Fibroblast of the conjunctiva (primary cell): Measurements from ENCODE around the gene RHBDL3.
A peak's percentile ranks its signal among the peaks of the same experiment; 100 is the strongest.

Source experiments
- DNase-seq: peaks from one replicate; pipeline ENCODE4 v3.0.0-alpha.2; 2010; ENCODE audit warnings: low read depth

Gene RHBDL3

DNA sequence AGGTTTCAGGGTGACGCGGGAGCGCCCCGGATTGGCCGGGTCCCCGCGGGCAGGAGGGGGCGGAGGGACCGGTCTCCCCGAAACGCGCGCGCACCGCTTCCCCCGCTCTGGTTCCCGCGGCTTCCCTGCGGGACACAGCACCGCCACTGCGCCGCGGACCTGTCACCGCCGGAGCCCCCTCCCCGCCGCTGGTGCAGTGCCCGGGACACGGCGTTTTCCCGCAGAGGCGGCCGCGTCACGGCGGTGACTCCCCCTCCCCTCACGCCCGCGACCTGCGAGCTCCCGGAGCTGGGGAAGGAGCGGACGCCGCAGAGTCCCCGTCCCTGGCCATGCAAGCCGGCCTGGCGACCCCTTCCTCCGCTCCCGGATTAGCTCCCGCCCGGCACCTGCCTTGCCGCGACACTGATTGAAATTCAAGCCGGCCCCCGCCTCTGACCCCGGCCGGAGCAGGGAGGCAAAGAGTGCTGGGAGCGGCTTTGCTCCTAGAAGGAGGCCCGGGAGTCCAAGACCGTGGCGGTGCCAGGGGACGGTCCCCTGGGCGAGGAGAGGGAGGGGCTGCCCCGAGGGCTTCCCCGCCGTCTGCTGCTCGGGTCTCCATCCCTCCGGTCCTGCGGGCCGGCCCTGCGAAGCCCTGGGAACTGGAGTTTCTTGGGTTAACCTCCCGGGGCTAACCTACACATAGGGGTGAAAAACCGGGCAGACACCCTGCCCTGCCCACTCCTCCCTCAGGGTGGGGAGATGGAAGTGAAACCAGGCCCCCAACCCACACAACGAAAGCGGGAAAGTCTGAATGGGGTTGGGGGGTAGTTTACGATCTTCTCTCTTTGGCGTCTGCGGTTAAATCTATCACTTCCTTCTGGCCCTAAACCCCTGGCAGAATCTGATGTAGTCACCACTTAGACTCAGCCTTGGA is 1.0 kb downstream of the RHBDL3 start:
- no peak for DNase-seq

DNA sequence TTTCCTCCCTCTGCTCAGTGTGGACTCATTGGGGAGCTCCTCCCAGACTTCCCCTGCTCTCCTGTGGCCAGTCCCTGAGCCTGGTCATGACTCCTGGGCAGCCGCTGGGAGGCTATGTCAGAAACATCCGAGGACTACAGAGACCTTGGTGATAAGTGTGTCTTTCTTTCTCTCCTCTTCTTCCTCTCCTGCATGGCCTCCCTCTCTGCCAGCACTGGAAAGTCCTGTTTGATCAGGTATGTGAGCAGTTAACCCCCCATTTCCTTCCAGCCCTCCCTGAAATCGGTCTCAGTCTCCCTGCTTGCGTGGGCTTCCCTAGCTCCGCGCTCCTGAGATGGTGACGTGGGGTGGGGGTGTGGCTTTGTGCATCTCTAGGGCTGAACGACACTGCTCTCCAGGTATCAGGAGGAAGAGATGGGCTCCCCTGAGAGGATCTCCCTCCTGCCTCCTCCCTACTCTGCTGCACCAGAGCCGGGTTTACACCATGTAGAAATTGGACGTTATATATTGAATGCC is 2.1 kb downstream of the RHBDL3 start:
- DNase-seq, result no peak

DNA sequence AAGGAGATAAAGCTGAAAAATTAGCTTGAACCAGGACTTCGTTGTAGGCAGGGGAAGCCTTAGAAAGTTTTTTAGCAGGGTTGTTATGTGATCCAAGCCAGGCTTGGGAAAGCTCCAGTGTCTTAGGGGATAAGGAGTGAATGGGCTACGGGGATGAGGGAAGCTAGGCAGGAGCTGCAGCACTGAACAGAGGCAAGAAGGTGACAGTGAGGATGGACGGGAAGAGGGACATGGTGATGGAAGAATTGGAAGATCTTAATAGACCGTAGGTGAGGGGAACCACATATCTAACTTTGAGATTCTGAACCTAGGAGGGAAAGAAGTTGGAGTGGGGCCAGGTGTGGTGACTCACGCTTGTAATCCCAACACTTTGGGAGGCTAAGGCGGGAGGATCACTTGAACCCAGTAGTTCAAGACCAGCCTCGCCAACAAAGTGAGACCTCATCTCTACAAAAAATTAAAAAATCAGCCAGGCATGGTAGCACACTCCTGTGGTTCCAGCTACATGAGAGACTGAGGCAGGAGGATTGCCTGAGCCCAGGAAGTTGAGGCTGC is 3.2 kb downstream of the RHBDL3 start:
- no peak for DNase-seq

DNA sequence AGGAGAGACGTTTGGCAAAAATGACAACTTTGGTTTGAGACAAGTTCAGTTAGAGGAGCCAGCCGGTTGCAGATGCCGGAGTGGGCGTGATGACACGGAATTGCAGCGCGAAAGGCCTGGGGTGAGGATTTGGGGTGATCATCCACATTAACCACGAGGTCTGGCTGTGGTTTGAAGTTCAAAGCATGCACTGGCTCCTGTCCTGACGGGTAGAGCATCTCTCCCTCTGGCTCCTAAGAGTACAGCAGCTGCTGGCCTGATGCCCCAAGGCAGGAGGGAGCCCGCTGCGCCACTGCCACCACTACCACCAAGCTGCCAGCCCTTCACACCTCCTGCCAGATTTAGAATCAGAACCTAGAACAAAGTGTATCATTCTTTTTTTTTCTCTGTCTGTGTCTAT is 3.7 kb downstream of the RHBDL3 start:
- DNase-seq, result no peak

DNA sequence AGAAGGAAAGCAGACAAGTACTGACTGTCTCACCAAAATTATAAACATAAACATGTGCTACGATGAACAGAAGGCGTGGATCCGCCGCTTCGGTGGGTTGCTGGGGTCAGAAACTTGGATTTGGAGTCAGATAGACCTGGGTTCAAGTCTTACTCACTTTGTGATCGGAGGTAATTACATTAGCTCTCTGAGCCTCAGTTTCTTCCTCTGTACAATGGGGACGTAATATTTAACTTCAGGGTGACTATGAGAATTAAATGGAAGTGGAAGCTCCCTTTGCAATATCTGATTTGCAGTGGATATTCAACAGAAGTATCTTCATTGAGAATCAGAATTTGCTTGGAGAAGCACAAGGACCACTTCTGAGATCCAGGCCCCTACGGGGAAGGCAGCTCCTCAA is 6.2 kb downstream of the RHBDL3 start:
- DNase-seq, result no peak

DNA sequence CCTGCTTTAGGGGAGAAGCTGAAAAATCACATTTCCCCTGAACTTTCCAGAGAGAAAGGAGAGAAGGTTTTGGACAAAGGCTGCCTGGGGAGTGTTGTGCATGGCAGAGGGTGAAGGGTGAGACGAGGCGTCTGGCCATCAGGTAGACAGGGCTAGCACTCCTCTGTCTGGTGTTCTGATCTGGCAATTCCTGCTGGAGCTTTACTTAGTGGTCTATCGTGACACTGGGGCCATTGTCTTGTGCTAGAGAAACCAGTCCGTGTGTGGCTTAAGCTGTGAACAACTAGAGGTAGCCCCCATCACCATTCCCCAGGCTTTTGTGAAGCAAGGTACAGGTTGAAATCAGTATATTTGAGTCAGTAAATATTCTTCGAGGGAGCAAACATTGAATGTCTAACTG is 8.5 kb downstream of the RHBDL3 start:
- DNase-seq, result no peak

DNA sequence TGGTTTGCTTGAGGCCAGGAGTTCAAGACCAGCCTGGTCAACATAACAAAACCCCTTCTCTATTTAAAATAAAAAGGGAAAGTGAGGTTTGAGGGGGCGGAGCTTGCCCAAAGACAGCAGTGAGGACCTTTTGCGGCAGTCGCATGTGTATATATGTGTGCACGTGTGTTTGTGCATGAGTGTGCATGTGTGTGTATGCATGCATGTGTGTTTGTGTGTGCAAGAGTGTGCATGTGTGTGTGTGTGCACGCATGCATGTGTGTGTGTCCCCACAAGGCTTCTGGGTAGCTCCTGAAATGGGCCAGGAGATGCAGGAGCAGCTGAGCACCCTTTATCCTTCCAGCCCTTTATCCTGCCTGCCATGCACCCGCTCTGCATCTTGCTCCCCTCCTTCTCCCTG is 9.0 kb downstream of the RHBDL3 start:
- DNase-seq, result no peak

DNA sequence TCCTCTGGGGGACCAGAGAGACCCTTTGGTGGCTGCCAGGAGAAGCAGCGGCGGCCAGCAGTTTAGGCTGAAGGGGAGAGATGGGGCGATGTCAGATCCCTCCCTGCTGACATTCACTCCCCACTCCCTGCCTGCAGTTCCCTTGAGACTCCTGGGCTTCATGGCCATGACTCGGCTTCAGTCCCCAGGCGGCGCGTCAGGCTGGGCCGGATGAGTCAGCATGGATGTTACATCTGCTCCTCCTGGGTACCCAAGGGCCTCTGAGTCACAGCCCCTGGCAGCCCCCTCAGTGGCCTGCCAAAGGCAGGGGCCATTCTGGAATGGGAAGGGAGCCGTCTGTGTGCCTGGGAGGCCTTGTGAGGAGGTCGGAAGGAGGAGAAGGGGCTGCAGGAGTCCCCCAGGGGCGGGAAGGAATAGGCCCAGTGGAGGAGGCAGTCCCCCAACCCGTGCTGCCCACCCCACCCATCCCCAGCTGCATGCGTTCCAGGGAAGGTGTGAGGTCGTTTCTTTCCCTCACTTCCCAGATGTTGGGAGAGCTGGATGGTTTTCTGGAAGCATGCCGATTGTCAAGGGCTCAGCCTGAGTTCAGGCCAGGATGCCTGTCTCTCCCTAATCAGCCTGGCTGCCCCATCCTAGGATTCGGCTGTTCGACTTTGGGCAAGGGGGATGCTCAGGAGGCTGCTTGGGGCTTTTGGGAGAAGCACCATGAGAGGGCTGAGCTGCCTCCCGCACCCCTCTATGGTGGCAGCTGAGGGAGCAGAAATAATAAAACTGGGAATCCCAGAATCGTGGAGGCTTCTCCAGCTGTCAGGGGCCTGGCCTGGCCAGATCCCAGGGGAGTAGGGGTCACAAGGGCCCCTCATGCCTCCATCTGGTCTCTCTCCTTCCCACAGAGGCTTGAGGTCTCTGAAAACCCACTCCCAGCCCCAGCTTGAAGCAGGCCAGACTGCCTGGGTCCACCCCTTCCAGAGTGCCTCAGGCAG is 9.7 kb downstream of the RHBDL3 start:
- peak; percentile 42 for DNase-seq

DNA sequence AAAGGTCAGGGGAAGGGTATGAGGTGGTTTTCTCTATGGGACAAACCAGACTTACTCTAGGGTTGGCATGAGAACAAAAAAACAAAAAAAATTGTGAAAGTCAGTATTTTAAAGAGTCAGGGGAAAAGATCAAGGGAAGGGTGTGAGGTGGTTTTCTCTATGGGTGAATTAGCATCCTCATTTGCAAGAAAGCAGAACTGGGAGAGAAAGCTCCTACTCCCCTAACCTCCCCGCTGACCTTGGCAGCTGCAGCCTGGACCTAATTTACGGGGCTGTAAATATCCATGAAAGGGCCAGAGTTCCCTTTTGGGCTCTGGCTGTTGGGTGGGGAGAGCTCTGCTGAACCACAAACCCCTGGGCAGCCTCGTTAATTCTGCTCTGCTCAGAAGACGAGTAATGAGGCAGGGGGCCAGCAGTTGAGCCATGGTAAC is 10.6 kb downstream of the RHBDL3 start:
- no peak for DNase-seq

DNA sequence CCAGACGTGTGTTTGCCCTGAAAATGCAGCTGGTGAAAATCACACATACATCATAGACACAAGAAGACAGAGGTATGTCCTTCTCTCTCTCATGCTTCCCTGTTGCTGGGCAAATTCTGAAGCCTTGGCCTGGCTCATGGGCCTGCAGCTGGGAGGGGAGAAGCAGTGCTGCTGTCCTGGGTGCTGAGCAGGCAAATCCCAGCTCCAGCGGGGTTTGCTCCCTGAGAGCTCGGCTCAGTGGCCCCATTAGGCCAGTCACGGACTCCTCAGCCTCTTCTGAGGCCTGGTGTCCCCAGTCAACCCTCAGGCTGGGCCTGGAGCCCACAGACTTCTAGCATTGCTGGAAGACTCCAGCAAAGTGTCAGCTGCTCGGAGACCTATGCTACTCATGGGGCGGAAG is 11.7 kb downstream of the RHBDL3 start:
- DNase-seq, result no peak

DNA sequence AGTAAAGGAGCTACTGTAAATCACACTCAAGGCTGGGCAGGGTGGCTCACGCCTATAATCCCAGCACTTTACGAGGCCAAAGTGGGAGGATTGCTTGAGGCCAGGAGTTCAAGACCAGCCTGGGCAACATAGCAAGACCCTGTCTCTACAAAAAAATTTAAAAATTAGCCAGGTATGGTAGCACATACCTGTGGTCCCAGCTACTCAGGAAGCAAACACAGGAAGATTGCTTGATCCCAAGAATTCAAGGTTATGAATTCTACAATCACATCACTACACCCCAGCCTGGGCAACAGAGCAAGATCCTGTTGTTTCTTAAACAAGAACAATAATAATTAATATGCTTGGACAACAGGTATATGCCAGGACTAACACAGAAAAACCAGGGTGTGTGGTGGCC is 13.2 kb downstream of the RHBDL3 start:
- DNase-seq, result no peak

DNA sequence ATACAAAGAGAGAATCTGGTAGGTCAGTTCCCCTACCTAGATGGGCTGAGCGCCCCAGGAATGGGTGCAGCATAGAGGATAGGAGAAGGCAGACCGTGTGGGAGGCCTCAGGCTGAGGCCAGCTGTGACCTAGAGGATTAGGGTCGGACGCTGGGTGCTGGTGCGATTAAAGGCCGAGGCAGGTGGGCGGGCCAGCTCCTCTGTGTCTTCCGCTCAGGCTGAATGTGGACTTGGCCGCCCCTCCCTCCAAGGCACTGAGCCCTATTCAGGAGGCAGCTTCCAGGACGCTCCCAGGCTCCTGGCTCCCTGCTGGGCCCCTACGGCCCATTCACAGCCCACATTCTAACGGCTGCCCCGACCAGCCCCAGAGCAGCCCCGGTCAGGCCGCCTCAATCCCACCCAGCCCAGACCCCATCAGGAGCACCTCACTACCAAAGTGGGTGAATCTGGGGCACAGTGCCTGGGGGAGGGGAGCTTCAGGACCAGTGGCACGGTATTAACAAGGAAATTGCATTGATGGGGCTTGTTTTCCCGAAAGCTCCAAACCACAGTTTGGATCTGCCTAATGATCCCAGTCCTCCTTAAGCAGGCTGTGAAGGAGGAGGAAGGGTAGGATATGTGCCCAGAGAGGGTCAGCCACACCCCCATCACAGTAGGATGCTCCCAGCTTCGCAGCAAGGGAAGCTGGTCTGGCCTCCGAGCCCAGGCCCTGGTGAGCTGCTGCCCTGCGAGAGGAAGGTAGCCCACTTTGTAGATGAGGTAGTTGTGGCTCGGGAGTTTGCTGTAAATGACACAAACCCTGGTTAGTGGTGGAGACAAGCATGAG is 14.5 kb downstream of the RHBDL3 start:
- DNase-seq, result no peak

DNA sequence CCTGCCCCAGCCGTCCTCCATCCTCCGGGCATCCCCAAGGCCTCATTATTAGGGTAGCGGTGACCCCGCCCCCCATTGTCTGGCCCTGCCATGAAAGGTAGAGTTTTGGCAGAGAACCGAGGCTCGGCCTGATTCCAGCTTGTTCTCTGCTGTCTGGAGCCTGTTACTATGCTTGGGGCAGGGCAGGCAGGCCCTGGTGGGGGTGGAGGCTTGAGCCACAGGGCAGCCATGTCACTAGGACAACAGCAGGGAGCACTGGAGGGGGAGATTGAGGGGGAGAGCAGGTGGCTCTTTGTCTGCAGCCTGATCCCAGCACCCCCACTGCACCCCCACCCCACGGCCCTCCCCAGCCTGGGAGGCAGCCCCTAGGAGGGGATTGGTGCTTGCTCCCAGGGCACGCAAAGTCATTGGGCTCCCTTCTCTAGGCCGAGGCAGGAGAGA is 15.4 kb downstream of the RHBDL3 start:
- no peak for DNase-seq

DNA sequence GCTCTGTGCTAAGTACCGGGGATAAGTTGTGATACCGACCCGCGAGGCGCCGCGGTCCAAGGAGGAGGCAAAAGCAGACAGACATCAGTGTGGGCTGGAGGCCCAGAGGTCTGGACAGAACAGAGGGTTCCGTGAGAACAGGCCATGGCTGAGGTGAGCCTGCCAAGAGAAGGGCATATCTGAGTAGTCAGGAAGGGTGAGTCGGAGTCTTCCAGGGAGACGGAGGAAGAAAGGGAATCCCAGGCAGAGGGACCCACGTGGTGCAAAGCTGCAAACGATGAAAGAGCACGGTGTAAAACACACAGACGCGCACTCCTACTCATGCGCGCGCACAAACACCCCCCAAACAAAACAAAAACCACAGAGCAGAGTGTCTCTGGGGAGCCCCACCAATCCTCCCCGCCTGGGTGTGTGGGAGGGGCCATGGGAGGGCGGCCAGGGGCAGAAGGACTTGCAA is 18.1 kb downstream of the RHBDL3 start:
- DNase-seq, result no peak

DNA sequence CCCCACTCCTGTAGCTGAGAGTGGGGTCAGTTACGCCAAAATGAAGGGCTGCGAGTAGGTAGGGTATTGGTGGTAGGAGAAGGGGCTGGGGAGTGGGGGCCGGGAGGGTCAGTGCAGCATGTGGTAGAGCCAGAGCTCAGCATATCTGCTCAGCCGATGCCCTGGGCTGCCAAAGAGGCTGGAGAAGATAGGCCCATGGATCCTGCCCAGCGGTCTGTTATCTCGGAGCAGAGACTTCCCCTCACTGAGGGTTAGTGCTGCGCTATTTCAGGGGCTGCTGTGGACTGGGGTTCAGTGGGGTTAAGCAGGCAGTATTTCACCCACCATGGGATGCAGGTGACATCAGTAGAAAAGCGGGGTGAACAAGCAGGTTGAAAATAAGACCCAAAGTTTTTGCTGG is 19.7 kb downstream of the RHBDL3 start:
- no peak for DNase-seq

DNA sequence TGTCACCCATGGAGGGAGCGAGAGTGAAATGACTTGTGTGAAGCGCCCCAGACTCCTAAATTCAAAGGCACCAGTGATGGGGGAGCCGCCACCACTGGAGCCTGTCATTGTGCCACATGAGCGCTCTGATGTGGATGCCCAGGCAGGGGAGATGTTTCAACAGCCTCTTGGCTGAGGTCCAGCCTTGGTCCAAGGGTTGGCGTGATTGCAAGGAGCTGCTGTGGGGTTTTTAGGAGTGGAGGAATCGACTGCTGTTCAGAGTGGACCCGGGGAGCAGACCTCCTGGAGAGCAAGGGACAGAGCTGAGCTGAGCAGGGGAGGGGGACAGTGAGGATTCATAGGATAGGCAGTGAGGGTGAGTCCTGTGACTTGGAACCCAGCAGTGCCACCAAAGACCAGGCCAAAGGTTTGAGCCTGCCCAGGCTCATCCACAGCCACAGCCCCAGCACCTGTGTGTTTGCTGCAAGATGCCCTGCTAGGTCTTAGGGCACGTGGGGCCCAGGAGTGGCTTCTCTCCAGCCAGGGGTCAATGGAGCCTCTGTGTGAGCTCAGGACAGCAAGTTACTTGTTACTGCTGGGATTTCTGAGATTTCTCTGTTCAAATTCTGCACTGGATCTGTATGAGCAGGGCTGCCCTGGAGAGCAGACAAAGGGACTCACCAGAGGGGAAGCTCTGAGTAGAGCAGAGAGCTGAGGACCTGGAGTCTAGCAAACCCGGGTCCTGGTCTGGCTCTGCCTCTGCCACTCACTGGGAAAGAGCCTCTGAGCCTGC is 20.3 kb downstream of the RHBDL3 start:
- DNase-seq, result no peak

DNA sequence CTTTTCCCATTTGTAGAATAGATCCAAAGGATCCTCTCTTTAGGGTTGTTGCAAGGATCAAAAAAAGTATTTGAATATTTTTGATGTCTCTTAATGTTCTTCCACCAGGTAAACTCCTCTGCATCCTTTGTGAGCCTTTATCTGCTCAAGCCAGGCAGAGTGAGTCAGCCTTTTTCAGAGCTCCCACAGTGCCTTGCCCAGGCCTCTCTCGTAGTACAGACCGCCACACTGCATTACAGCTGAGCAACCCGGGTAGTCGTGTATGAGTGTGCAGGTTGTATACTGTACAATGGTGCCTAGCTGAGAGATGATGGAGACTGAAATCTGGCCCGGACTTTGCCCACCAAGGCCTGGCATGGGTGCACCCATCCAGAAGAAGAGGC is 20.9 kb downstream of the RHBDL3 start:
- DNase-seq, result no peak

DNA sequence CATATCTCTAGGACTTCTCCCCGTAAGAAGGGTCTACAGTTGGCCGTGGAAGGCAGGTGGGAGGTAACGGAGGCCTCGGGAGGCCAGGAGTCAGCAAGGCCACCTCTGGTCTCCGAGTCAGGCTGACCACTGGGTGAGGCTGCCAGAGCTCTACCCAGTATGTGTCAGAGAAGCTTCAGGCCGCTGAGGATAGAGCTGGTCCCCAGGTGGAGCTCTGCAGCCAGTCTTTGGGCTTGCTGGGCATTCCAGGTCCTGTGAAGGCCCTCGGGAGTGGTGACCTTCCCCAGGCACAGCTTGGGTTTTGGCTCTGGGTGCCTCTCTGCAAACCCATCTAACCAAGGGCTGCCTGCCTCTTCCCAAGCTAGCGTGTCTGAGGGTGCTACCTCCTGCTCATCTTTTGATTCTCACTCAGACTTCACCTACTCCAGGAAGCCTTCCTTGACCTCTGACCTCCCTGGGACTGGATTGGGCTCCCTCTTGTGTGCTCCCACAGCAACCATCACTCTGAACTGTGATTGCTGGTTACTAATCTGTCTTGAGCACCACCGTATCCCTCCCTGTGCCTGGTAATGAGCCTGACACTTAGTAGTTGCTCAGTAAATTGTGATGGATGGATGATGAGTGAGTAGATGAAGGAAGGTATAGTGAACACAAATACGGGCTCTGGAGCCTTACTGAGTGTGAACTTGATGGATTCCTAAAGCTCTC is 22.3 kb downstream of the RHBDL3 start:
- DNase-seq, result no peak

DNA sequence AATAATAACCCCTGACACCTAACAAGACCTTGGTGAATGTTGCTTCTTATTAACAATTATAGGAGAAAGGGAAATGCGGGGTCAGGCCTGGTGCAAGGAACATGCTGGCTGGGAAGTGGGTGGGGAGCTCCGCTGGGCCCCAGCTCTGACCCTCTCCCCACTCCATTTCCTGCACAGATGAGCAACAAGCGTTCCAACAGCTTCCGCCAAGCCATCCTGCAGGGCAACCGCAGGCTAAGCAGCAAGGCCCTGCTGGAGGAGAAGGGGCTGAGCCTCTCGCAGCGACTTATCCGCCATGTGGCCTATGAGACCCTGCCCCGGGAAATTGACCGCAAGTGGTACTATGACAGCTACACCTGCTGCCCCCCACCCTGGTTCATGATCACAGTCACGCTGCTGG is 23.0 kb downstream of the RHBDL3 start:
- no peak for DNase-seq
